GM11168 (cell line): ENCODE measurements around the gene ZBTB6.
"Not testable (repeated sequence)": the region's sequence is repeated elsewhere in the genome, so short reads cannot be mapped to it uniquely, and the experiment has no call there.

Experiments
- in situ Hi-C: fragments of 300-500 bp; cut with MboI; formaldehyde crosslinking; loops from one replicate; pipeline ENCODE4 v1.12.0; 2022; ENCODE audit warnings: low sequenced_read_pairs; ENCODE audit not compliant: unreplicated experiment

Gene ZBTB6

GRCh38 chr9:122930541-122931225, 17.6 kb upstream of the ZBTB6 start:
- in situ Hi-C loops, result no loop called here

GRCh38 chr9:122929796-122930354, 16.8 kb upstream of the ZBTB6 start:
- in situ Hi-C loops, result no loop called here

- in situ Hi-C loops, result no loop called here
These were observed 10.8 kb upstream of the ZBTB6 start for GRCh38 chr9:122923947-122924346.

- in situ Hi-C loops, result no loop called here
These were observed 9.6 kb upstream of the ZBTB6 start for GRCh38 chr9:122922713-122923112.

- in situ Hi-C loops, result no loop called here
These were observed 5.2 kb upstream of the ZBTB6 start for GRCh38 chr9:122918310-122918709.

GRCh38 chr9:122912671-122912963, 506 bp downstream of the ZBTB6 start:
- in situ Hi-C loops, result no loop called here

- in situ Hi-C loops, result not testable (repeated sequence)
These were observed 7.0 kb downstream of the ZBTB6 start for GRCh38 chr9:122906122-122906521.

- in situ Hi-C loops, result no loop called here
These were observed 8.1 kb downstream of the ZBTB6 start, which contains the start of gene RC3H2 for GRCh38 chr9:122904823-122905710. TSS of gene RC3H2 (minus strand) at chr9:122905359. CDS start at chr9:122897509, 7,850 bp downstream.

GRCh38 chr9:122904466-122904822, 8.7 kb downstream of the ZBTB6 start:
- in situ Hi-C loops, result no loop called here

GRCh38 chr9:122900791-122901190, 12.3 kb downstream of the ZBTB6 start:
- in situ Hi-C loops, result no loop called here

- in situ Hi-C loops, result no loop called here
These were observed 15.2 kb downstream of the ZBTB6 start for GRCh38 chr9:122897969-122898368.

GRCh38 chr9:122888480-122888879, 24.6 kb downstream of the ZBTB6 start:
- in situ Hi-C loops, result no loop called here

GRCh38 chr9:122883125-122883524, 30.0 kb downstream of the ZBTB6 start:
- in situ Hi-C loops, result no loop called here

GRCh38 chr9:122879443-122879842, 33.7 kb downstream of the ZBTB6 start:
- in situ Hi-C loops, result no loop called here

GRCh38 chr9:122875523-122875922, 37.6 kb downstream of the ZBTB6 start:
- in situ Hi-C loops, result no loop called here

GRCh38 chr9:122867276-122867675, 45.8 kb downstream of the ZBTB6 start:
- in situ Hi-C loops, result not testable (repeated sequence)

GRCh38 chr9:122866079-122866478, 47.0 kb downstream of the ZBTB6 start:
- in situ Hi-C loops, result no loop called here

- in situ Hi-C loops, result no loop called here
These were observed 47.8 kb downstream of the ZBTB6 start for GRCh38 chr9:122865300-122865699.

- in situ Hi-C loops, result no loop called here
These were observed 49.7 kb downstream of the ZBTB6 start for GRCh38 chr9:122863407-122863806.

GRCh38 chr9:122860319-122861142, 52.6 kb downstream of the ZBTB6 start:
- in situ Hi-C loops, result no loop called here
